ENCODE results near the gene FFAR1.
"Not testable (repeated sequence)": the region's sequence is repeated elsewhere in the genome, so short reads cannot be mapped to it uniquely, and the experiment has no call there.

Gene FFAR1

GRCh38 chr19:35345671-35346111 is 2.0 kb upstream of the FFAR1 start:
- DNase-seq: no peak

GRCh38 chr19:35346193-35347052 is 1.3 kb upstream of the FFAR1 start:
- DNase-seq: peak; percentile 82

- DNase-seq: no peak
Measured at GRCh38 chr19:35347930-35348298, 212 bp downstream of the FFAR1 start.

- no peak for DNase-seq
Measured at GRCh38 chr19:35348911-35349611, 1.4 kb downstream of the FFAR1 start.

GRCh38 chr19:35349614-35350521 is 2.2 kb downstream of the FFAR1 start:
- no peak for DNase-seq

- no peak for DNase-seq
Measured at GRCh38 chr19:35350591-35350990, 2.9 kb downstream of the FFAR1 start.

GRCh38 chr19:35351411-35352176 is 3.9 kb downstream of the FFAR1 start:
- no peak for DNase-seq

GRCh38 chr19:35352177-35352447 is 4.4 kb downstream of the FFAR1 start:
- DNase-seq: no peak

GRCh38 chr19:35352448-35353304 is 5.0 kb downstream of the FFAR1 start:
- peak; percentile 84 for DNase-seq

GRCh38 chr19:35353635-35354034 is 5.9 kb downstream of the FFAR1 start:
- DNase-seq: no peak

GRCh38 chr19:35354898-35355297 is 7.2 kb downstream of the FFAR1 start:
- no peak for DNase-seq

- DNase-seq: no peak
Measured at GRCh38 chr19:35355791-35356460, 8.2 kb downstream of the FFAR1 start.

GRCh38 chr19:35357867-35358573 is 10.3 kb downstream of the FFAR1 start, which contains the start of gene FFAR3:
Gene FFAR3 (plus strand): TSS chr19:35358460. CDS start chr19:35358891, 431 bp downstream.
- DNase-seq: no peak

GRCh38 chr19:35358834-35359233 is 11.1 kb downstream of the FFAR1 start:
- not testable (repeated sequence) for DNase-seq

- DNase-seq: not testable (repeated sequence)
Measured at GRCh38 chr19:35359395-35359794, 11.7 kb downstream of the FFAR1 start.

- DNase-seq: not testable (repeated sequence)
Measured at GRCh38 chr19:35360081-35360480, 12.4 kb downstream of the FFAR1 start.

GRCh38 chr19:35360880-35361420 is 13.2 kb downstream of the FFAR1 start:
- no peak for DNase-seq

- DNase-seq: no peak
Measured at GRCh38 chr19:35362261-35363000, 14.7 kb downstream of the FFAR1 start.

GRCh38 chr19:35363001-35363590 is 15.4 kb downstream of the FFAR1 start:
- DNase-seq: no peak
